ENCODE measurements around the gene MYO1B. TPM values are rescaled to one million over a fixed set of nuclear protein-coding genes. Genes with fewer than 3 reads are reported as not detected.

The MYO1B gene
- total and polyA plus RNA-seq, 2 donors (not counting 1 experiment from before 2014, with no cell fraction given) = 151 to 194 TPM

DNA sequence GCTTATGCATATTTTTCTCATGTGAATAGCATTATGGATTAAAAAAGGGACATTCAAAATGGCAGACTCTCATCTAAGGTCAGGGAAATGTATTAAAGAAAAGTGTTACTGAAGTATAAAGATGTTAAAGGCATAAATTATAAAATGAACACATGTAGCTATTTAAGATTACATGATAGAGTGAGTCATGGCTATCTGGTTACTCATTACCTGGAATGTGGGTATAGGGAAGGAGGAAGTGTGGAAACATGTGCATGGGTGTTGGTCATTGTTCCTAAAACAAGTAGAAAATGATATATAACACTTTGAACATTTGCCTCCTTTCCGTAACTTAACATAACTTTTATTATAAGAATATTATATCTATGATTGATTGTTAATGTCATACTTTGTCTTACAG lies 66.4 kb downstream of the MYO1B start:
- no peaks in the 10 kb centered on the region for H3K36me3 ChIP-seq (ENCODE audit: control insufficient read depth, insufficient read depth, low read length)
- H3K4me3 ChIP-seq (replicated peaks in 1 of 4; ENCODE audit: control extremely low read depth in 1 of 4, insufficient read depth in 1 of 4, low read depth in 3 of 4, low read length in 4 of 4) = no peak overlapping the region
- H3K4me2 ChIP-seq (ENCODE audit: extremely low read depth, insufficient read depth, low read length) = no peak overlapping the region
- TF ChIP-seq EZH2 (IDR thresholded peaks at IDR 0.05; ENCODE audit: low read length, missing control alignments) = no peak
- TF ChIP-seq, protein P1, sequence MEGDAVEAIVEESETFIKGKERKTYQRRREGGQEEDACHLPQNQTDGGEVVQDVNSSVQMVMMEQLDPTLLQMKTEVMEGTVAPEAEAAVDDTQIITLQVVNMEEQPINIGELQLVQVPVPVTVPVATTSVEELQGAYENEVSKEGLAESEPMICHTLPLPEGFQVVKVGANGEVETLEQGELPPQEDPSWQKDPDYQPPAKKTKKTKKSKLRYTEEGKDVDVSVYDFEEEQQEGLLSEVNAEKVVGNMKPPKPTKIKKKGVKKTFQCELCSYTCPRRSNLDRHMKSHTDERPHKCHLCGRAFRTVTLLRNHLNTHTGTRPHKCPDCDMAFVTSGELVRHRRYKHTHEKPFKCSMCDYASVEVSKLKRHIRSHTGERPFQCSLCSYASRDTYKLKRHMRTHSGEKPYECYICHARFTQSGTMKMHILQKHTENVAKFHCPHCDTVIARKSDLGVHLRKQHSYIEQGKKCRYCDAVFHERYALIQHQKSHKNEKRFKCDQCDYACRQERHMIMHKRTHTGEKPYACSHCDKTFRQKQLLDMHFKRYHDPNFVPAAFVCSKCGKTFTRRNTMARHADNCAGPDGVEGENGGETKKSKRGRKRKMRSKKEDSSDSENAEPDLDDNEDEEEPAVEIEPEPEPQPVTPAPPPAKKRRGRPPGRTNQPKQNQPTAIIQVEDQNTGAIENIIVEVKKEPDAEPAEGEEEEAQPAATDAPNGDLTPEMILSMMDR (conservative IDR thresholded peaks at IDR 0.05 in 1 of 2, IDR thresholded peaks at IDR 0.05 in 1 of 2; ENCODE audit: low read depth in 1 of 2, low read length in 2 of 2) = no peak
- H2AFZ ChIP-seq (ENCODE audit: low read length) = no peak overlapping the region
- H3K27me3 ChIP-seq (ENCODE audit: control insufficient read depth, insufficient read depth, low read length) = no peaks in the 10 kb centered on the region
- H3K9me3 ChIP-seq (ENCODE audit: control insufficient read depth, insufficient read depth, low read depth, low read length) = no peaks in the 10 kb centered on the region
- H4K20me1 ChIP-seq (ENCODE audit: control insufficient read depth, extremely low read depth, insufficient read depth, low read length) = no peaks in the 10 kb centered on the region
- H3K79me2 ChIP-seq (ENCODE audit: control insufficient read depth, insufficient read depth, low read length) = peaks cover 75% of the 10 kb centered on the region
- DNase-seq (ENCODE audit: low read depth in 2 of 2) = peak; percentile 66 to 92
- peak overlapping the region; percentile 59 for H3K27ac ChIP-seq (ENCODE audit: insufficient read depth, low read length)
- peaks cover 24% of the 10 kb centered on the region for H3K4me1 ChIP-seq (ENCODE audit: control insufficient read depth, extremely low read depth, insufficient read depth, low read length)
- no peak overlapping the region for H3K9ac ChIP-seq (ENCODE audit: insufficient read depth, low read length)

DNA sequence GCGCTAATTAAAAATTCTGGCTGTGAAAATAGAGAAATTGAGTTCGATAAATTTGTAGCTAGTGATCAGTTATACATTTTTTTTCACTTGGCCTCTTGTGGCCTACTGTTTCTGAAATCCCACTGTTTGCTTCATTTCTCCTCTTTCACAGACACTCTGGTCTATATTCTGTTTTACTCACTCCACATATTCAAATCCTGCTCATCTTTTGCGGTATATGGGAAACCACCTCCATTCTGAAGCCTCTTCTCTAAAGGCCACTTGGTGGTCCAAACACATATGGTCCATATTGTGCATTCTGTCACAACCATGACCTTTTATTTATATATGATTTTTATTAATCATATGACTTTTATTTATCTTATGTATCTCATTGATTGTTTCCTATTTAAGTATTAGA lies 67.0 kb downstream of the MYO1B start:
- H3K27me3 ChIP-seq (ENCODE audit: control insufficient read depth, insufficient read depth, low read length) = no peaks in the 10 kb centered on the region
- no peak overlapping the region for H3K9ac ChIP-seq (ENCODE audit: insufficient read depth, low read length)
- no peaks in the 10 kb centered on the region for H4K20me1 ChIP-seq (ENCODE audit: control insufficient read depth, extremely low read depth, insufficient read depth, low read length)
- peaks cover 77% of the 10 kb centered on the region for H3K79me2 ChIP-seq (ENCODE audit: control insufficient read depth, insufficient read depth, low read length)
- no peak overlapping the region for H3K4me3 ChIP-seq (replicated peaks in 1 of 4; ENCODE audit: control extremely low read depth in 1 of 4, insufficient read depth in 1 of 4, low read depth in 3 of 4, low read length in 4 of 4)
- H3K4me2 ChIP-seq (ENCODE audit: extremely low read depth, insufficient read depth, low read length) = no peak overlapping the region
- H3K4me1 ChIP-seq (ENCODE audit: control insufficient read depth, extremely low read depth, insufficient read depth, low read length) = peaks cover 26% of the 10 kb centered on the region
- no peaks in the 10 kb centered on the region for H3K36me3 ChIP-seq (ENCODE audit: control insufficient read depth, insufficient read depth, low read length)
- H2AFZ ChIP-seq (ENCODE audit: low read length) = no peak overlapping the region
- no peak for DNase-seq (ENCODE audit: low read depth in 2 of 2)
- H3K27ac ChIP-seq (ENCODE audit: insufficient read depth, low read length) = peak overlapping the region; percentile 19
- no peaks in the 10 kb centered on the region for H3K9me3 ChIP-seq (ENCODE audit: control insufficient read depth, insufficient read depth, low read depth, low read length)
- TF ChIP-seq, protein P1 (conservative IDR thresholded peaks at IDR 0.05 in 1 of 2, IDR thresholded peaks at IDR 0.05 in 1 of 2; ENCODE audit: low read depth in 1 of 2, low read length in 2 of 2) = no peak
- TF ChIP-seq EZH2 (IDR thresholded peaks at IDR 0.05; ENCODE audit: low read length, missing control alignments) = no peak

DNA sequence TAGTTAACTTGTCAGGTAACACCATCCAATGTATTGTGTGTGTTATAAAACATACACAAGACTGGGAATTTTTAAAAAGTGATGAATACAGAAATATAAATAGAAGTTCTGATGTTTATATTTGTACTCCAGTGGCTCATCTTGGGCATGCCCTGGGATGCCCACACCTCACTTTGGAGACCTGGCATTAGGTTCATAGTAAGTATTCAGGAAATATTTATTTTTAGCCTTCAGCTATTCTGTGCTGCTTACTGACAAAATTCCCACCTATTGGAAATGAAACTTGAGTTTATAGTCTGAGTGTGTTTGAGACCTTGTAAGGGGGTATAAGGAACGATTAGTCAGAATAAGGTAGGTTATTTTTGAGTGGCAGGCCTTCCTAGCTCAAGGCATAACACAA lies 67.5 kb downstream of the MYO1B start:
- peaks cover 24% of the 10 kb centered on the region for H3K4me1 ChIP-seq (ENCODE audit: control insufficient read depth, extremely low read depth, insufficient read depth, low read length)
- H3K27ac ChIP-seq (ENCODE audit: insufficient read depth, low read length) = peak overlapping the region; percentile 19
- H4K20me1 ChIP-seq (ENCODE audit: control insufficient read depth, extremely low read depth, insufficient read depth, low read length) = no peaks in the 10 kb centered on the region
- no peaks in the 10 kb centered on the region for H3K9me3 ChIP-seq (ENCODE audit: control insufficient read depth, insufficient read depth, low read depth, low read length)
- peaks cover 77% of the 10 kb centered on the region for H3K79me2 ChIP-seq (ENCODE audit: control insufficient read depth, insufficient read depth, low read length)
- H3K9ac ChIP-seq (ENCODE audit: insufficient read depth, low read length) = no peak overlapping the region
- no peaks in the 10 kb centered on the region for H3K27me3 ChIP-seq (ENCODE audit: control insufficient read depth, insufficient read depth, low read length)
- no peak for TF ChIP-seq EZH2 (IDR thresholded peaks at IDR 0.05; ENCODE audit: low read length, missing control alignments)
- TF ChIP-seq, protein P1 (conservative IDR thresholded peaks at IDR 0.05 in 1 of 2, IDR thresholded peaks at IDR 0.05 in 1 of 2; ENCODE audit: low read depth in 1 of 2, low read length in 2 of 2) = no peak
- DNase-seq (ENCODE audit: low read depth in 2 of 2) = no peak
- no peak overlapping the region for H3K4me3 ChIP-seq (replicated peaks in 1 of 4; ENCODE audit: control extremely low read depth in 1 of 4, insufficient read depth in 1 of 4, low read depth in 3 of 4, low read length in 4 of 4)
- H3K36me3 ChIP-seq (ENCODE audit: control insufficient read depth, insufficient read depth, low read length) = no peaks in the 10 kb centered on the region
- no peak overlapping the region for H2AFZ ChIP-seq (ENCODE audit: low read length)
- no peak overlapping the region for H3K4me2 ChIP-seq (ENCODE audit: extremely low read depth, insufficient read depth, low read length)

Measured in fibroblast of lung (primary cell).